ENCODE data around the gene MAP3K1. TPM values are rescaled to one million over a fixed set of nuclear protein-coding genes. Genes with fewer than 3 reads are reported as not detected.

MAP3K1 gene
- 6.1 and 7.4 TPM in 2 replicates for total RNA-seq

DNA sequence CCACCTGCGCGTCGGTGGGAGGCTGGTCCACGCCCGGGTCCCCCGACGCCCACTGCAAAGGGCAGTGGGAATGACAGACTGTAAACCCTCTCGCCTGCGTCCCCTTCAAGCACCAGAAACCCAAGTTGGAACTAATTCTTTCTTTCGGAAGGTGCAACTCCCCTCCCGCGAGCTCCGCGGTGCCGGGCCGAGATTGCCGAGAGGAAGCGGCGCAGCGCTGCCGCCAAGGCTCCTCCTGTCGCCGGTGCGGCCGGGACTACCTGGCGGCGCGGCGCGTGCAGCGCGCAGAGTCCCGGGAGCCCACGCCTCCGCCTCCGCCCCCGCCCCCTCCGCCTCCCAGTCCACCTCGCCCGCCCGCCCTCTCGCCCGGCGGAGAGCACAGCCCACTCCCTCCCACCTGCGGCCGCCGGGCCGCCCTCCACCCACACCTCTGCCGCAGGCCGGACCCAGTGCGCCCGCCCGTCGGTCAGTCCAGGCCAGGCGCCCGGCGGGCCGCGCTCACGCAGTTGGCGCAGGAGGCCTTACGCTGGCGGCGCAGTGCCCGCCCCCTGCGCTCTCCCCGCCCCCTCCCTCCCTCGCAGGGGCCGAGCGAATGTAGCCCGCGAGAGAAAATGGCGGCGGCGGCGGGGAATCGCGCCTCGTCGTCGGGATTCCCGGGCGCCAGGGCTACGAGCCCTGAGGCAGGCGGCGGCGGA is at the start of gene MAP3K1:
Gene MAP3K1, plus strand, starts transcription at position 587 of the 695 bp plus-strand sequence. Its CDS starts 25 bp downstream, at position 612.

DNA sequence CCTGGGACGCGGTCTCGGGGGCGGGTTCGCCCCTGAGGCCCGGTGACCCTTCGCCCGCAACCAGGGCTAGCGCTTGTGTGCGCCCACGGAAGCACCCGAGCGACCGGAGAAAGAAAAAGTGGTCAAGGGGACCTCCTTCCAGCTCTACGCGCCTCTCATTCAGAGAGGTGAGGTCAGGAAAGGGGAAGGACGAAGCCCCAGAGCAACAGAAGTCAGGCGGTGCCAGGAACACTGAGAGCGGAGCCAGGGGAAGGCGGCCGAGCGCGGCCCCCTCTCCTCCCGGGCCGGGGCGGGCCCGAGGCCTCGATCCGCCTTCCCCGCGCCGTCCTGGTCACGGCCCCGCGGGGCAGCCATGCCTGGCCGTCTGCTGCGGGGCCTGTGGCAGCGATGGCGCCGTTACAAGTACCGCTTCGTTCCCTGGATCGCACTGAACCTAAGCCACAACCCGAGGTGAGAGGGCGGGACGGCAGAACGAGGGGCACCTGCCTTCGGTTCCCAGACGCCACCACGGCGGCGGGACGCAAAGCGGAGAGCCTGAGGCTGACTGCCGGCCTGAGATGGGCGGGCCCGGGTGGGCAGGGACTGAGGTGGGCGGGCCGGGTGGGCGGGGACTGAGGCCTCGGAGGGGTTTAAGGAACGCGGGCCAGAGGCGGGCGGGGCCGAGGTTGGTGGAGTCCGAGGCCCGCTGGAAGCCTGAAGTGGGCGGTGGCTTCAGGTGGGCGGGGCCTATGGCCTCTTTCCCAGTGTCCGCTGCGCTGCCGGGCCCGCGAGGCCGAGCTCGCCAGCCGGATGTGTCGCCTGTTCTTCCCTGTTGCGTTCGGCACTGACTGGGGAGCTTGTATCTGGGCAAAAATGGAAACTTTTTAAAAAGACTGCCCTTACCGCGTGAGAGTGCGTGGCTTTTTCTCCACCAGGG is 94.2 kb downstream of the MAP3K1 start, which contains the start of gene SETD9:
Gene SETD9, plus strand, starts transcription at position 303 of the 916 bp plus-strand sequence. Its CDS starts 50 bp downstream, at position 353.

Other genes starting within 250 kb of the MAP3K1 start
- 7.3 TPM in 2 replicates for gene SETD9, start 94.0 kb downstream of the MAP3K1 start, total RNA-seq
- gene MIER3, start 136.6 kb downstream of the MAP3K1 start, total RNA-seq: 12.2 and 13.0 TPM in 2 replicates

All from smooth muscle cell of bladder (primary cell).